ENCODE results near the gene TAC4.

Gene TAC4

DNA sequence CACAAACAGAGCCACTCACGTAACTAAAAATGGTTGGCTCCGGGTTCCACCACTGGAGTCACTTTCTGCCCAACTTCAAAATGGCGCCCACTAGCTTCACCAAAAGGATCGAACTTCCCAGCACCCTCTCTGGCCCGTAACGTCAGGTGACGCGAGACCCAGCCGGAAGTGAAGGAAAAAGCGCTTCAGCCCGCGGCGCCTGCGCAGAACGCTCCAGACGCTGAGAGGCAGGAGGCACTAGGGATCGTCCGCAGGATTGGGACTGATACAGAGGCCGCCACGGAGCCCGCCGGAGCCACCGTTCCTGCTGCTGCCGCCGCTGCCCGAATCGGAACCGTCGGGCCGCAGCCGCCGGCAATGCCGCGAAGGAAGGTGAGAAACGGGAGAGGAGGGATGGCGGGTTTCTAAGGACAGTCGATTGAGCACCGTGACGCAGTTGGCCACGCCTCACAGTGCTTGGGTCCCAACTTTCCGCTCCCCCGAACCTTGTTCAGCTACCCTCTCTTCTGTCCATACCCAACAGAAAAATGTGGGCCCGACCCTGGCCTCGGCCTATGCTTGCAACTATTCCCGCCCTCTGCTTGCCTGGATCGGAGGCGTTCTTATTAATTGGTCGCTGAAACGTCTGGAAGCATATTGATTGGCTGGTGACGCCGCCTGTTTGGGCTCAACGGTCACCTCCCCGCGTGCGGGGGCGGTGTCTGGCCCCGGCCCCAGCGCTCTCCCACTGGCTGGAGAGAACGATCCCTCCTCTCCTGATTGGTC, 59.2 kb downstream of the TAC4 start, which contains the start of gene KAT7:
Gene KAT7 (plus strand): TSS at position 204 of the 765 bp plus-strand sequence. CDS start 154 bp downstream, at position 358.
- peak; percentile 99 for DNase-seq (ENCODE audit: low read depth)
- TF ChIP-seq, protein P1, sequence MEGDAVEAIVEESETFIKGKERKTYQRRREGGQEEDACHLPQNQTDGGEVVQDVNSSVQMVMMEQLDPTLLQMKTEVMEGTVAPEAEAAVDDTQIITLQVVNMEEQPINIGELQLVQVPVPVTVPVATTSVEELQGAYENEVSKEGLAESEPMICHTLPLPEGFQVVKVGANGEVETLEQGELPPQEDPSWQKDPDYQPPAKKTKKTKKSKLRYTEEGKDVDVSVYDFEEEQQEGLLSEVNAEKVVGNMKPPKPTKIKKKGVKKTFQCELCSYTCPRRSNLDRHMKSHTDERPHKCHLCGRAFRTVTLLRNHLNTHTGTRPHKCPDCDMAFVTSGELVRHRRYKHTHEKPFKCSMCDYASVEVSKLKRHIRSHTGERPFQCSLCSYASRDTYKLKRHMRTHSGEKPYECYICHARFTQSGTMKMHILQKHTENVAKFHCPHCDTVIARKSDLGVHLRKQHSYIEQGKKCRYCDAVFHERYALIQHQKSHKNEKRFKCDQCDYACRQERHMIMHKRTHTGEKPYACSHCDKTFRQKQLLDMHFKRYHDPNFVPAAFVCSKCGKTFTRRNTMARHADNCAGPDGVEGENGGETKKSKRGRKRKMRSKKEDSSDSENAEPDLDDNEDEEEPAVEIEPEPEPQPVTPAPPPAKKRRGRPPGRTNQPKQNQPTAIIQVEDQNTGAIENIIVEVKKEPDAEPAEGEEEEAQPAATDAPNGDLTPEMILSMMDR (conservative IDR thresholded peaks at IDR 0.05; ENCODE audit: control insufficient read depth, insufficient read depth, low read depth, low read length), result no peak
- H3K4me3 ChIP-seq (ENCODE audit: control insufficient read depth, low read depth, low read length), result peak within 1 kb of the TSS; percentile 98
